Esophagus squamous epithelium (tissue), 4 donors: Measurements from ENCODE around the gene CACNB2.

Experiments used
- CTCF ChIP-seq, 6 experiments: fragments of 450-650 bp in 4 of 6; fragments of 200-600 bp in 2 of 6; sonication (generic) in 2 of 6; IDR thresholded peaks; one replicate each; pipeline ENCODE4 v1.5.1; 2016 to 2019; ENCODE audit warnings: antibody characterized with exemption in 6 of 6, mild to moderate bottlenecking in 4 of 6, moderate library complexity in 4 of 6
- POLR2A ChIP-seq, 4 donors: fragments of 450-650 bp; IDR thresholded peaks; one replicate each; pipeline ENCODE4 v1.6.1; 2017; ENCODE audit warnings: antibody characterized with exemption in 4 of 4, mild to moderate bottlenecking in 4 of 4, moderate library complexity in 3 of 4

GRCh38 chr10:18098201-18098600 is 42.0 kb upstream of the CACNB2 start:
- TF ChIP-seq CTCF (IDR thresholded peaks at IDR 0.05), result no peak
- TF ChIP-seq POLR2A (IDR thresholded peaks at IDR 0.05), result no peak
